HepG2 (cell line): Measurements from ENCODE around the gene NOXA1. TPM values are rescaled to one million over a fixed set of nuclear protein-coding genes. Genes with fewer than 3 reads are reported as not detected.
A peak's percentile ranks its signal among the peaks of the same experiment; 100 is the strongest.

Source experiments
- ARID3A ChIP-seq: IDR thresholded peaks from 2 replicates; pipeline ENCODE4 v1.6.1; 2012; ENCODE audit warnings: low read depth, low read length, improper control_type of control experiment
- DR1 ChIP-seq: sonication (generic); formaldehyde crosslinking; IDR thresholded peaks from 2 replicates; pipeline ENCODE4 v1.8.0; 2021; ENCODE audit warnings: mild to moderate bottlenecking, missing genetic modification reagents, inconsistent platforms
- GABPB1 ChIP-seq: IDR thresholded peaks from 2 replicates; pipeline ENCODE4 v1.6.1; 2016; ENCODE audit warnings: mild to moderate bottlenecking, missing genetic modification reagents, moderate library complexity, missing compliant biosample characterization
- KLF12 ChIP-seq: sonication (generic); formaldehyde crosslinking; IDR thresholded peaks from 2 replicates; pipeline ENCODE4 v1.4.0; 2020; ENCODE audit warnings: missing genetic modification reagents, borderline replicate concordance
- MTA3 ChIP-seq: sonication (generic); formaldehyde crosslinking; IDR thresholded peaks from 2 replicates; pipeline ENCODE4 v1.4.0; 2020; ENCODE audit warnings: missing genetic modification reagents
- NBN ChIP-seq: fragments of 450-650 bp; conservative IDR thresholded peaks from 2 replicates; pipeline ENCODE4 v1.6.1; 2017
- PHF21A ChIP-seq: sonication (generic); formaldehyde crosslinking; IDR thresholded peaks from 2 replicates; pipeline ENCODE4 v1.5.0; 2020; ENCODE audit warnings: mild to moderate bottlenecking, missing genetic modification reagents
- PHF8 ChIP-seq: sonication (generic); formaldehyde crosslinking; IDR thresholded peaks from 2 replicates; pipeline ENCODE4 v1.5.0; 2020; ENCODE audit warnings: missing genetic modification reagents
- SIN3A ChIP-seq: IDR thresholded peaks from 2 replicates; pipeline ENCODE4 v1.6.1; 2011; ENCODE audit warnings: low read depth, mild to moderate bottlenecking, control low read depth, low read length, borderline replicate concordance
- ZBTB3 ChIP-seq: sonication (generic); formaldehyde crosslinking; IDR thresholded peaks from 2 replicates; pipeline ENCODE4 v1.4.0; 2020; ENCODE audit warnings: low read depth, mild to moderate bottlenecking, moderate library complexity, missing genetic modification reagents, borderline replicate concordance
- ZBTB40 ChIP-seq, 2 experiments: fragments of 450-650 bp in 1 of 2; sonication (generic) in 1 of 2; formaldehyde crosslinking in 1 of 2; IDR thresholded peaks; 2 replicates each; pipeline versions ENCODE4 v1.6.1 to v1.8.0; 2016 to 2022; ENCODE audit warnings: antibody characterized with exemption in 1 of 2, mild to moderate bottlenecking in 1 of 2, missing genetic modification reagents in 1 of 2
- ZNF17 ChIP-seq: sonication (generic); formaldehyde crosslinking; IDR thresholded peaks from 2 replicates; pipeline ENCODE4 v1.5.0; 2020; ENCODE audit warnings: mild to moderate bottlenecking, missing genetic modification reagents
- ZNF225 ChIP-seq: sonication (generic); formaldehyde crosslinking; IDR thresholded peaks from 2 replicates; pipeline ENCODE4 v1.4.0; 2020; ENCODE audit warnings: mild to moderate bottlenecking, missing genetic modification reagents
- polyA plus RNA-seq, 8 experiments: library from polyadenylated mRNA; depleted of rRNA in 3 of 8; stranded (reverse) in 7 of 8; unstranded in 1 of 8; fragments of >200 nt; fragmentation: Illumina TruSeq in 4 of 8; extraction: Trizol in 4 of 8; gene quantifications; 2 replicates each; pipeline versions ENCODE4 v1.2.1 to v1.2.3, GENCODE V29; 2011 to 2016; ENCODE audit warnings: low read depth in 4 of 8, missing spikeins in 1 of 8, mixed read lengths in 1 of 8; ENCODE audit not compliant: insufficient read depth in 1 of 8
- total RNA-seq, 5 experiments: library from RNA; depleted of rRNA; stranded (reverse); fragments of >200 nt; fragmentation: Illumina TruSeq; extraction: Trizol; gene quantifications; 2 replicates each; pipeline ENCODE4 v1.2.3, GENCODE V29; 2016; ENCODE audit warnings: low read depth in 1 of 5
- TF ChIP-seq, protein P1 (sequence below): sonication (generic); formaldehyde crosslinking; IDR thresholded peaks from 2 replicates; pipeline ENCODE4 v1.8.1; 2023; ENCODE audit warnings: mild to moderate bottlenecking, inconsistent platforms, moderate library complexity, missing genetic modification reagents, borderline replicate concordance

Gene NOXA1
- total and polyA plus RNA-seq, 2 of the 13 experiments (the other 11 are each of a cell fraction or from before 2014, with no cell fraction given), result 0.78 to 1.2 TPM

DNA sequence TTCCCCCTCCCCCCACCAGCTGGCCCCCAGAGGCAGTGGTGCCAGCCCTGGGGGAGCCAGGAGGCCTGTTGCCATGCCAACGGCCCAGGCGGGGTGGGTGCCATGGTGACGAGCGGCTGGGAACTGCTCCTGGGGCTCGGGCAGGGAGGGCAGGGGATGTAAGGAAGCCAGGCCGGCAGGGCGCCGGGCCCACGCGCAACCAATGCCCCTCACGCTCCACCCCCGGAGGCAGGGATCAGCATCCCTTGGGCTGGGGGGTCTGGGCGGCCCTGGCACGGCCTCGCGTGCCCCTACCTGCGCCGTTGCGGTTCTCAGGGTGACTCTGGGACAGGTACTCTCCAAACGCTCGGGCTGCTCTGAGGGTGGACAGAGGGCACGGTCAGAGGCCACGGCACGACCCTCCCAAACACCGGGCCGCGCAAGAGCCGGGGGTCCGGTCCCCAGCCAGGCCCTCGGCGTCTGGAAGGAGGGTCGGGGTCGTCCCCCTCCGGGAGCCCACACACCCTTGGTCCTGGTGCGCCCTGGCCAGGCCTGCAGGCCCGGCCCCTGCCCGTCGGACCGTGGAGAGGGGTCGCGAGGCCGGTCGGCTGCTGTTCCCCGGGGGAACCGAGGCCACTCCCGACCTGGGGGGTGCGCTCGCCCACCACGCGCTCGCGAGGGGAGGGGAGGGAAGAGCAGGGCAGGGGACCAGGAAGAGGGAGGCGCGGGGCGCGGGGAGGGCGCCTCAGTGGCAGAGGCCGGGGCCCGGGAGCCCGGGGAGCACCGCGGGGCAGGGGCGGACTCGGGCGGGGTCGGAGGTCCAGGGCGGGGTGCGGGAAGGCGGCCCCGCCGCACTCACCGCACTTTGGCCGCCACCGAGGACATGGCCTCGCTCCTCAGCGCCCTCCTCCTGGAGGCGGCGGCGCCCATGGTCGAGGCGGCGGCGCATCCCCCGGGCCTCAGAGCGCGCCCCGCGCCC, 35.3 kb downstream of the NOXA1 start (continued):
- TF ChIP-seq ZBTB40 (IDR thresholded peaks at IDR 0.05) (no peak), ZBTB40 (CRISPR knock-in tag; IDR thresholded peaks at IDR 0.05) (no peak), ZBTB3 (no peak), NBN (no peak), SIN3A (no peak), KLF12 (CRISPR knock-in tag) (0 out of 2 replicates have a peak, but pooled peaks have one; percentile 12), ZNF17 (CRISPR knock-in tag) (no peak), PHF21A (CRISPR knock-in tag) (no peak), ZNF225 (CRISPR knock-in tag) (no peak), MTA3 (CRISPR knock-in tag) (no peak), GABPB1 (peak; percentile 18; the same call in 1 of the 2 replicates), ARID3A (no peak), PHF8 (CRISPR knock-in tag) (0 out of 2 replicates have a peak, but pooled peaks have one; percentile 30), DR1 (CRISPR knock-in tag) (no peak)
- TF ChIP-seq, protein P1, sequence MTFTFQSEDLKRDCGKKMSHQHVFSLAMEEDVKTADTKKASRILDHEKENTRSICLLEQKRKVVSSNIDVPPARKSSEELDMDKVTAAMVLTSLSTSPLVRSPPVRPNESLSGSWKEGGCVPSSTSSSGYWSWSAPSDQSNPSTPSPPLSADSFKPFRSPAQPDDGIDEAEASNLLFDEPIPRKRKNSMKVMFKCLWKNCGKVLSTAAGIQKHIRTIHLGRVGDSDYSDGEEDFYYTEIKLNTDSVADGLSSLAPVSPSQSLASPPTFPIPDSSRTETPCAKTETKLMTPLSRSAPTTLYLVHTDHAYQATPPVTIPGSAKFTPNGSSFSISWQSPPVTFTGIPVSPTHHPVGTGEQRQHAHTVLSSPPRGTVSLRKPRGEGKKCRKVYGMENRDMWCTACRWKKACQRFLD (CRISPR knock-in tag), result no peak
